ENCODE results near the gene RNASE12.
"Not testable (repeated sequence)": the region's sequence is repeated elsewhere in the genome, so short reads cannot be mapped to it uniquely, and the experiment has no call there.

The RNASE12 gene

GRCh38 chr14:20614038-20614840 lies 23.1 kb upstream of the RNASE12 start:
- DNase-seq (ENCODE audit: low read depth), result no peak

- DNase-seq (ENCODE audit: low read depth), result peak; percentile 66
Observed at GRCh38 chr14:20613094-20614037, 22.2 kb upstream of the RNASE12 start.

GRCh38 chr14:20612403-20612802 lies 21.2 kb upstream of the RNASE12 start:
- no peak for DNase-seq (ENCODE audit: low read depth)

GRCh38 chr14:20611277-20611676 lies 20.1 kb upstream of the RNASE12 start:
- no peak for DNase-seq (ENCODE audit: low read depth)

- DNase-seq (ENCODE audit: low read depth), result peak; percentile 56
Observed at GRCh38 chr14:20610002-20610765, 19.0 kb upstream of the RNASE12 start.

GRCh38 chr14:20609215-20610001 lies 18.2 kb upstream of the RNASE12 start:
- peak; percentile 44 for DNase-seq (ENCODE audit: low read depth)

GRCh38 chr14:20608383-20609110 lies 17.4 kb upstream of the RNASE12 start:
- DNase-seq (ENCODE audit: low read depth), result no peak

GRCh38 chr14:20607617-20608016 lies 16.4 kb upstream of the RNASE12 start:
- DNase-seq (ENCODE audit: low read depth), result no peak

- no peak for DNase-seq (ENCODE audit: low read depth)
Observed at GRCh38 chr14:20606902-20607242, 15.7 kb upstream of the RNASE12 start.

- no peak for DNase-seq (ENCODE audit: low read depth)
Observed at GRCh38 chr14:20606190-20606901, 15.2 kb upstream of the RNASE12 start.

GRCh38 chr14:20603813-20604690 lies 12.9 kb upstream of the RNASE12 start:
- DNase-seq (ENCODE audit: low read depth), result no peak

GRCh38 chr14:20602583-20602982 lies 11.4 kb upstream of the RNASE12 start:
- no peak for DNase-seq (ENCODE audit: low read depth)

- DNase-seq (ENCODE audit: low read depth), result no peak
Observed at GRCh38 chr14:20601522-20601921, 10.3 kb upstream of the RNASE12 start.

- DNase-seq (ENCODE audit: low read depth), result no peak
Observed at GRCh38 chr14:20597108-20597507, 5.9 kb upstream of the RNASE12 start.

GRCh38 chr14:20595726-20596125 lies 4.5 kb upstream of the RNASE12 start:
- DNase-seq (ENCODE audit: low read depth), result not testable (repeated sequence)

GRCh38 chr14:20592574-20592973 lies 1.4 kb upstream of the RNASE12 start:
- no peak for DNase-seq (ENCODE audit: low read depth)

GRCh38 chr14:20587489-20588154 lies 3.6 kb downstream of the RNASE12 start, which contains the start of gene RNASE11:
TSS of gene RNASE11 (minus strand) at chr14:20588001.
- DNase-seq (ENCODE audit: low read depth), result no peak

GRCh38 chr14:20583908-20584307 lies 7.3 kb downstream of the RNASE12 start:
- no peak for DNase-seq (ENCODE audit: low read depth)
